GM21717 (cell line): ENCODE data around the gene STAT2.
"Not testable (repeated sequence)": the region's sequence is repeated elsewhere in the genome, so short reads cannot be mapped to it uniquely, and the experiment has no call there.

Experiments used
- ATAC-seq: cut with Tn5 transposase; IDR thresholded peaks from one replicate; pipeline ENCODE4 v1.9.1; 2021; ENCODE audit warnings: mild to moderate bottlenecking, moderate library complexity; ENCODE audit not compliant: unreplicated experiment

The STAT2 gene

DNA sequence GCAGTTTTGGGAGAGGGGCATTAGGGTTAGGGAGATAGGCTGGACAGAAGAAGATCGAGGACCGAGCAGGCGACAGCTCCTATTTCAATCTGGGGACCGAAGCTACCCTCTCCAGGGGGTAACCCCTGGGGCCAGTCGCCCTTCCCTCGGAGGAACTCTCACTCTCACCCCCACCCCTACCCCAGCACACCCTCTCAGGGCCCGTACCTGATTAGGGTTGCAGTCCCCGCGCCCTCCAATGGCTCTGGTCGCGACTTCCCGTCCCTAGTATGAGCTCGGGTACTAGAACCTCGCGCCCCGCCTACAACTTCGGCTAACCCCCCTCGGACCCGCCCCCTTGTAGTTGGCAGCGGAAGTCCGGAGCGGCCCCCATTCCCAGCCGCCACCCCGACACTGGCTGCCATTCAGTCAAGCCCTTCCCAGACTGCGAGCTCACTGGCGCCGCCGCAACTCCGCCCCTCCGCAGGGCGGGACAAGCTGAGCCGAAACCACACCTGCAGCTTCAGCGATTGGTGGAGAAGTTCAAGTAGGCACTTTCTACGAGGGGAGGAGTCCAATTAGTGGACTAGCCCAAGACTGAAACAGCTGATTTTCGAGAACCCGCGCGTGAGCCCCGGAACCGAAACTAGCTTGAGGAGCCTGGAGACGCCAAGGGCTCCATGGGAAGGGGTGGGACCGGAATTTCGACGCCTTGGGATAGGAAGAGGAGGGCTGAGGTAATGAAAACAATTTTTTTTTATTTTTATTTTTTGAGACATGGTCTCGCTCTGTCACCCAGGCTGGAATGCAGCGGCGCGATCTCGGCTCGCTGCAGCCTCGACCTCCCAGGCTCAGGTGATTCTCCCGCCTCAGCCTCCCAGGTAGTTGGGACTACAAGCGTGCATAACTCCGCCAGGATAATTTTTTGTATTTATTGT lies at the start of gene STAT2:
STAT2 (minus strand) TSS at position 257 of the 917 bp plus-strand sequence. CDS start 3,536 bp downstream, outside the sequence.
- ATAC-seq, result peak; percentile 91

DNA sequence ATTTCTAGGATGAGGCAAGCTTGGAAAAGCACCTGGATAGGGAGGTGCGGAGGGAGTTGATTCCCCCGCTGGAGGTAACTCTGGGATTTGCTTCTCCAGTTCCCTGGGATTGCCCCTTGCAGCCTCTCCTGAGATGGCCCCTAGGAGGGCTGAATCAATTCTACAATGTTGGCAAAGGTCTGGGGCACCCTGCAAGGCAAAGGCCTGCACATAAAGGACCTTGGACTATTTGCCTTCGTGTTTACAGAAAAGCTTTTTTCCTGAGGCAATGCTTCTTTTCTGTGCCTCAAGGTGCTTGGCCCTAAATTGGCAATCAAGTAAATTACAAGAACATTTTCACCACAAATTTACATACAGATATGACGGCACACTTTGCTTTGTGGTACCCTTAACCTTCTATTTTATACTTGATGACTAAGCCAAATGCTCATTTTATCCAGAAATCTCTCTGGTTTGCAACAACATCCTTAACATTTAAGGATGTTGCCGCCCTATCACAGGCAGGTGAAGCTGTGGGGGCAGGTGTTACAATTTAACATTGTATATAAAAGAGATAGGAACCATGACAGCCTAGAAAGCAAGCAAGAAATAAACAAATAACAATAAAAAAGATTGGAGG lies 49.0 kb upstream of the STAT2 start:
- no peak for ATAC-seq

DNA sequence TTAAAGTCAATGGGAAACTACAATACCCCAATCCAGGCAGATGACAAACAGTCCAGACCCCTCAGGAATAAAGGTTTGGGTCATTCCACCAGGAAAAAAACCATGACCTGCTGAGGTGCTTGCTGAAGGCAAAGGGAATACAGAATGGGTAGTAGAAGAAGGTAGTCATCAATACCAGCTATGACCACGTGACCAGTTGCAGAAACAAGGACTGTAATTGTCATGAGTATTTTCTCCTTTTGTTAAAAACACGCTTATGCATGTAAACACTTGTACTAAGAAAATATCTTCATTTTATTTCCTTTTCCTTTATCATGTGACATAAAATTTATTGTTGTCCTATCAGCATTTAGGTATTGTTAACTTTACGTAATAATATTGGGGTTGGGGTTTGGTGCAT lies 44.3 kb upstream of the STAT2 start:
- ATAC-seq, result not testable (repeated sequence)

DNA sequence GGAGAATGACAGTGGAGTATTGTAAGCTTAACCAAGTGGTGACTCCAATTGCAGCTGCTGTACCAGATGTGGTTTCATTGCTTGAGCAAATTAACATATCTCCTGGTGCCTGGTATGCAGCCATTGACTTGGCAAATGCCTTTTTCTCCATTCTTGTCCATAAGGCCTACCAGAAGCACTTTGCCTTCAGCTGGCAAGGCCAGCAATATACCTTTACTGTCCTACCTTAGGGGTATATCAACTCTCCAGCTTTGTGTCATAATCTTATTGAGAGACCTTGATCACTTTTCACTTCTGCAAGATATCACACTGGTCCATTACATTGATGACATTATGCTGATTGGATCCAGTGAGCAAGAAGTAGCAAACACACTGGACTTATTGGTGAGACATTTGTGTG lies 41.7 kb upstream of the STAT2 start:
- ATAC-seq, result not testable (repeated sequence)

DNA sequence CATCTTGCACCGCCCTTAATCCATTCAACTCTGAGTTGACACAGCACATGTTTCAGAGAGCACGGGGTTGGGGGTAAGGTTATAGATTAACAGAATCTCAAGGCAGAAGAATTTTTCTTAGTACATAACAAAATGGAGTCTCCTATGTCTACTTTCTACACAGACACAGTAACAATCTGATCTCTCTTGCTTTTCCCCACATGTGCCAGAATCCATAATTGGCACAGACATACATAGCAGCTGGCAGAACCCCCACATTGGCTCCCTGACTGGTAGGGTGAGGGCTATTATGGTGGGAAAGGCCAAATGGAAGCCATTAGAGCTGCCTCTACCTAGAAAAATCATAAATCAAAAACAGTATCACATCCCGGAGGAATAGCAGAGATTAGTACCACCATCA lies 41.2 kb upstream of the STAT2 start:
- not testable (repeated sequence) for ATAC-seq

DNA sequence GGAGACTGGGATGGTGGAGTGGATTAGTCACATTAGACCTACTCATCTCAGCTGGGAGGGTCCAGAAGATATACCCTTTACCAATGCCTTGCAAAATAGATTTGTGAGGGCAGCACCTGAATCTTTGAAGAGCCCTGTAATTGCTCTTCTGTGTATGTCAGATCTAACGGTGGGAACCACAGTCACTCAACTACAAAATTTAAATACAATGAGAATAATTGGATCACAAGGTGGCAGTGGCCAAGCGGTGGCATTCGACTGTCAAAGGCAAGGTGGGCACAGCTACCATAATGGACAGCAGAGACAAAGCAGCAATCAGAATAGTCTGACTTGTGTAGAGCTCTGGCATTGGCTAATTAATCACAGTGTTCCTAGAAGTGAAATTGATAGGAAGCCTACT lies 39.6 kb upstream of the STAT2 start:
- not testable (repeated sequence) for ATAC-seq

DNA sequence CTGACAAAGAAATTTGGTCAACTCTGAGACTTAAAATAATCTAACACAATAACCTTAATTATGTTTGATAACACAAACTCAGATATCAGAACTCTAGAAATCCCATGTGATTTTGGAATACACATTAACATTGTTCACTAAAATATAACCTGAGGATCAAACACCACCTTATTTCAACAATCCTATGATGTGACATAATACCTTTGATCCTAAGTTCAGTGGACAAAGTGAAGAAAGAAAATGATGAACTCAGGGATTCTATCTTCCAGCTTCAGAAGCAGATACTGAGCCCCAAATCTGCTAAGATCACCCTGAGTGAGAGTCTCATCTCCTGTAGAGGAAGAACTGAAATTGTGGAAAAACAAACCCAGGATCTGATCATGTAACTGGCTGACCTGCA lies 38.4 kb upstream of the STAT2 start:
- ATAC-seq, result no peak

DNA sequence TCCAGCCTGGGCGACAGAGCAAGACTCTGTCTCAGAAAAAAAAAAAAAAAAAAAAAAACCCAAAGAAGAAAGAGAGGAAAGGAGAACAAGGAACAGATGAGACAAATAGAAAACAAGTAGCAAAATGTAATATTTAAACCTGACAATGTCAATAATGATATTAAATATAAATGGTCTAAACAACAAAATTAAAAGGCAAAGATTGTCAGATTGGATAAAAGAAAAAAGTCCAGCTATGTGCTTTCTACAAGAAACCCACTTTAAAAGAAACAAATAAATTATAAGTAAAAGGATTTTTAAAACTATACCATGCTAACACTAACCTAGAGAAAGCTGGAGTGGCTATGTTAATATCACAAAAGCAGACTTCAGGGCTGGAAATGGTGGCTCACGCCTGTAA lies 32.4 kb upstream of the STAT2 start:
- ATAC-seq, result no peak

DNA sequence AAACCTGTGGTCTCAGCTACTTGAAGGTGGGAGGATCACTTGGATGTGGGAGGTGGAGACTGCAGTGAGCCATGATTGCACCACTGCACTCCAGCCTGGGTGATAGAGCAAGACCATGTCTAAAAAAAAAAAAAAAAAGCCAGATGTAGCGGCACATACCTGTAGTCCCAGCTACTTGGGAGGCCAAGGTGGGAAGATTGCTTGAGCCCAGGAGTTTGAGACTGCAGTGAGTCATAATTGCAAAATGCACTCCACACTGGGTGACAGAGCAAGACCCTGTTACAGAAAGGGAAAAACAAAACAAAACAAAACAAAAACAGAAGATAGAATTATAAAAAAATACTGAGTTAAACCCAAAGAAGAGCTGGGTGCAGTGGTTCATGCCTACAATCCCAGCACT lies 31.8 kb upstream of the STAT2 start:
- ATAC-seq, result no peak

DNA sequence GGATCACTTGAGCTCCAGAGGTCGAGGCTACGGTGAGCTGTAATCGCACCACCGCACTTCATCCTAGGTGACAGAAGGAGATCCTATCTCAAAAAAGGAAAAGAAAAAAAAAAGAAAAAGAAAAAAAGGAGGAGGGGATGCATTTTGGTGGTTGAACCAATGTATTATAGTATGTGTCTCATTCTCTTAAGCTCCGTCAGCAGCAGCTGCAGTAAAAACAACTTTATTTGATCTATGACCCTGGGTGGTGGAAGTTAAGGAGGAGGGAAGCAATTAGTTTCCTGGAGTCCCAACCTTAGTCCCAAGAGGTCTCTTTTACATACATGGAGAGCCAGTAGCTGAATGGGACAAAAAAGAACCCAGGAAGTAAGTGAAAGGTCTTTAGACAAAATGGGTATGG lies 29.5 kb upstream of the STAT2 start:
- ATAC-seq, result no peak

DNA sequence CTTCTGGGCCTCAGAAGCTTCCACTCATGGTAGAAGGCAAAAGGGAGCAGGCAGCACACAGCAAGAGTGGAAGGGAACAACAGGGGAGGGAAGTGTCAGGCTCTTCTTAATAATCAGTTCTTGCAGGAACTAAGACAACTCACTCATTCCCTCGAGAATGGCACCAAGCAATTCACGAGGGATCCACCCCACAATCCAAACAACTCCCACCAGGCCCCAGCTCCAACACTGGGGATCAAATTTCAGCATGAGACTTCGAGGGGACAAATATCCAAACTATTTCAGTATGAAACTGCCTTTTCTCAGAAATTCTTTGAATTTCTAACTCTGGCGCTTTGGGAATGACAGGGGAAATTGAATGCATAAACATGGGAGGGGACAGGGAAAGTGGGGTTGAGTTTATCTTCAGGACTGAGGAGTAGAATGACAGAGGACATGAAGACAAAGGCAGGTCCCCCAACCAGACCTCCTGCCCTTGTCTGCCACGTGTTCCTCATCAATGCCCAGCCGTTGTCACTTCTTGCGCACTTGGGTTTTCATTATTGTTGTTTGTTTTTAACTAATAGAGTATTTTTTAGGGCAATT lies 27.3 kb upstream of the STAT2 start:
- ATAC-seq, result no peak

DNA sequence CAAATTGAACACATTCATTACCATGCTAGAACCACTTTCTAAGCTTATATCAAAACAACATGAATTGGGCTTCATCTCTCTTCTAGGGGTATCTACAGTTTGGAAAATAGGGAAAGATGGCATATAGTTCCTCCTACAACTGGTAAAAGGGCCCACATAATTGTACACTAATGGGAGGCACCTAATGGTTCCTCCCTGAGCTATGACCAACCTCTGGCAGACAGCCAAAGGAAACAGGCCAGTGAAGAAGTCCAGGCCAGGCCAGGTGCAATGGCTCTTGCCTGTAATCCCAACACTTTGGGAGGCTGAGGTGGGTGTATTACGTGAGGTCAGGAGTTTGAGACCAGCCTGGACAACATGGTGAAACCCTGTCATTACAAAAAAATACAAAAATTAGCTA lies 26.0 kb upstream of the STAT2 start:
- no peak for ATAC-seq

DNA sequence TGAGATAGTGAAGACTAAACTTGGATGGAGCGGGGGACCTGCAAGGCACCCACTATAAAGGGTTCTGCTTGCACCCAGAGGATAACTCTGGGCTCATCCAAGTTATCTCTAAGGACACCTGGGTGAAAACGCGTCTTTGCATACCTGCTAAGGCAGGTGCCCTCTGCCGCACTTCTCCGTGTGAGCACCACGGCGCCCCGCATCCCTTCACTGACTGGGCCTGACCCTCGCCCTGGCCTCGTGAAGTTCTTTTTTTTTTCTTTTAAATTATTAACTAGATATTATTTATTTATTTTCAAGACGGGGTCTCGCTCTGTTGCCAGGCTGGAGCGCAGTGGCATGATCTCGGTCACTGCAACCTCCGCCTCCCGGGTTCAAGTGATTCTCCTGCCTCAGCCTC lies 22.7 kb upstream of the STAT2 start:
- ATAC-seq, result no peak

DNA sequence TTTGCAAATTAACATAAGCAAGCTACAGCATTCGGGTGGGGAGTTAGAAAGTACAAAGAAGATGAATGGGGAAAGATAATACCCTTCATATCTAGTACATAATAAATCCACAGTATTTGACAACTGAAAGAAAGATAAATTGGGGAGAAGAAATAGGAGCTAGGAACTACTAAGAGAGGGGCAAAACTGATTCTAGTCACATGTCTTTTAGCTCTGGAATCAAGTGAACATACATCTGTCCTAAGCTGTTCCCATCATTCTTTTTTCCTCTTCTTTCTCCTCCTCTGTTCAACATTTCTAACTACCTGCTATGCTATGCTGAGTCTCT lies 18.0 kb upstream of the STAT2 start:
- ATAC-seq, result no peak

DNA sequence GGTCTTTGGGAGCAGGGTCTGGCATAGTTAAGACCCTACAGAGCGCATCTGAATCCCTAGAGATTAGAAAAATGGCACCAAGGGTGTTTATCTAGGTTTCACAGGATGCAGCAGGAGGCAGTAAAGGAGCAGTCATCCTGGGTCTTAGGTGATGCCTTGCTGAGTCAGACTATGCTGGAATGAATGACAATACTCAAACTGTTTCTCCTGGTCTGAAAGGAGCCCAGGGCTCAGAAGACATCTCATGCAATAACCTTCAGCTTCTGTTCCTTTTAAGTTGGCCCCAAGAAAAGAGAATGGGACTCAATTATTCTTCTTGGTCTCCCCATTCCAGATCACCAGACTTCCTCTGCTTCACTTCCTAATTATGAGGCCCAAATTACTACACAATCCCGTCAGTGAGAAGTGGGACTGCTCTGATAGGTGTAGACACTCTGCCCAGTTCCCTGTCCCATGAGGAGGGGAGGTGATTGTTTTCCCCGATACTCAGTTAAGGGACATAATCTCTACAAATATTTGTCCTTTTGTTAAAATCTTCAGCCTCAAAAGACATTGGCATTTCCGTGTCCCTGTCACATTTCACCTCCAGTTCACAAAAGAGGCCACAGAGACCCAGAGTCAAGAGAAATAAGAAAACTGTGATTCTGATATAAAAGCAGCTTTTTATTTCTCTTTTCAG lies 17.5 kb upstream of the STAT2 start:
- ATAC-seq, result no peak

DNA sequence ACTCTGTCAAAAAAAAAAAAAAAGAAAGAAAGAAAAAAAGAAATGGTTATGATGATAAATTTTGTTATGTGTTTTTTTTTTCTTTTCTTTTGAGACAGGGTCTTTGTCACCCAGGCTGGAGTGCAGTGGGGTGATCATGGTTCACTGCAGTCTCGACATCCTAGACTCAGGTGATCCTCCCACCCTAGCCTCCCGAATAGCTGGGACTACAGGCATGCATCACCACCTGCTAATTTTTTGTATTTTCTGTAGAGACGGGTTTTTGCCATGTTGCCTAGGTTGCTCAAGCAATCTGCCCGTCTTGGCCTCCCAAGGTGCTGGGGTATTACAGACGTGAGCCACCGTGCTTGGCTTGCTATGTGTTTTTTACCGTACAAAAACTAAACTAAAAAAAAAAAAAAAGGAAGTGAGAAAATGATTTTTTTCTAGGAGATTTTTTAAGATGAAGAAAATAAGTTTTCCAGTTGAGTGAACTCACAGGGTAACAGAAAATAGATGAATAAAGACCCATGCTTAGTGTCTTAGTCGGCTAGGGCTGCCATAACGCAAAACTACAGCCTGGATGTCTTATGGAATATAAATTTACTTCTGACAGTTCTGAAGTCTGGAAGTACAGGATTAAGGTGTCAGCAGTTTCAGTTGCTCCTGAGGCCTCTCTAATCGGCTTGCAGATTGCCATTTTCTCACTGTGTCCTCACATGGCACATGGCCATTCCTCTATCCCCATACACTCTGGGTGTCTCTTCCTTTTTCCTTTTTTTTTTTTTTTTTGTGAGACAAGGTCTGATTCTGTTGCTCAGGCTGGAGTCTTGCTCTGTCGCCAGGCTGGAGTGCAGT lies 15.9 kb upstream of the STAT2 start:
- ATAC-seq, result no peak

DNA sequence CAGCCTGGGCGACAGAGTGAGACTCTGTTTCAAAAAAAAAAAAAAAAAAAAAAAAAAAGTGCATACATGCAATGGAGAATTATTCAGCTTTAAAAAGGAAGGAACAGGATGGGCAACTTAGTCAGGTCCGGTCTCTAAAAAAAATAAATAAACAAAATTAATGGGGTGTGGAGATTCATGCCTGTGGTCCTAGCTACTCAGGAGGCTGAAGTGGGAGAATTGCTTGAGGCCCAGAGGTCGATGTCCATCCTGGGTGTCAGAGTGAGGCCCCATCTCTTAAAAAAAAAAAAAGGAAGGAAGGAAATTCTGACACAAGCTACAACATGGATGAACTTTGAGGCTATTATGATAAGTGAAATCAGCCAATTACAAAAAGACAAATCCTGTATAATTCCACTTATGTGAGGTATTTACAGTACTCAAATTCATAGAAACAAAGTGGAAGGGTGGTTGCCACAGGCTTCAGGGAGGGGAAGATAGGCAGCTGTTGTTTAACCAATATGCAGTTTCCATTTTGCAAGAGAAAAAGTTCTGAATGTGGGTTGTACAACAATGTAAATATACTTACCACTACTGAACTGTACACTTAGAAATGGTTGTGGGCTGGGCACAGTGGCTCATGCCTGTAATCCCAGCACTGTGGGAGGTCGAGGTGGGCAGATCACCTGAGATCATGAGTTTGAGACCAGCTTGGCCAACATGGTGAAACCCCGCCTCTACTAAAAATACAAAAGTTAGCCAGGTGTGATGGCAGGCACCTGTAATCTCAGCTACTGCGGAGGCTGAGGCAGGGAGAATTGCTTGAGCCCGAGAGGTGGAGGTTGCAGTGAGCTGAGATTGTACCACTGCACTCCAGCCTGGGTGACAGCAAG lies 15.1 kb upstream of the STAT2 start:
- no peak for ATAC-seq

DNA sequence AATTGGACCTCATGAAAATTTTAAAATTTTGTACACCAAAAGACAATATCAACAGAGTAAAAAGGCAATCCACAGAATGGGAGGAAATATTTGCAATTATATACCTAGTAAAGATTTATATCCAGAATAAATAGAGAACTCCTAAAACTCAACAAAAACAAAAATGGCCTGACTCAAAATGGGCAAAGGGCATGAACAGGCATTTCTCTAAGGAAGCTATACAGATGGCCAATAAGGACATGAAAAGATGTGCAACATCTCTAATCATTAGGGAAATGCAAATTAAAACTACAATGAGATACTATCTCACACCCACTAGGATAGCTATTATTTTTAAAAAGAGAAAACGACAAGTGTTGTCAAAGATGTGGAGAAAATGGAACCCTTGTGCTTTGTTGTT lies 13.6 kb upstream of the STAT2 start:
- ATAC-seq, result no peak

DNA sequence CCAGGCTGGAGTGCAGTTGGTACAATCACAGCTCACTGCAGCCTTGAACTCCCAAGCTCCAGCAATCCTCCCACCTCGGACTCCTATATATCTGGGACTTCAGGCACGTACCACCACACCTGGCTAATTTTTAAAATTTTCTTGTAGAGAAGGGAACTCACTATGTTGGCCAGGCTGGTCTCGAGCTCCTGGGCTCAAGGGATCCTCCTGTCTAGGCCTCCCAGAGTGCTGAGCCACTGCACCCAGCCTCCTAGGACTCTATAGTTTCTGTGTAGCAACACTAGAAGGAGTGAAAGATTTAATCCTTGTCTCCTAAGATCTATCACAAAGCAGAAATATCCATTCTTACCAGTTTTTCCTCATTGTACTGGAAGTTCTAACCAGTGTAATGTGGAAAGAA lies 7.0 kb upstream of the STAT2 start:
- no peak for ATAC-seq
